Measurements from ENCODE around the gene CDHR1.

- no peak for TF ChIP-seq STAT1 (IDR thresholded peaks at IDR 0.05; ENCODE audit: unreplicated experiment)
- TF ChIP-seq, protein P1, sequence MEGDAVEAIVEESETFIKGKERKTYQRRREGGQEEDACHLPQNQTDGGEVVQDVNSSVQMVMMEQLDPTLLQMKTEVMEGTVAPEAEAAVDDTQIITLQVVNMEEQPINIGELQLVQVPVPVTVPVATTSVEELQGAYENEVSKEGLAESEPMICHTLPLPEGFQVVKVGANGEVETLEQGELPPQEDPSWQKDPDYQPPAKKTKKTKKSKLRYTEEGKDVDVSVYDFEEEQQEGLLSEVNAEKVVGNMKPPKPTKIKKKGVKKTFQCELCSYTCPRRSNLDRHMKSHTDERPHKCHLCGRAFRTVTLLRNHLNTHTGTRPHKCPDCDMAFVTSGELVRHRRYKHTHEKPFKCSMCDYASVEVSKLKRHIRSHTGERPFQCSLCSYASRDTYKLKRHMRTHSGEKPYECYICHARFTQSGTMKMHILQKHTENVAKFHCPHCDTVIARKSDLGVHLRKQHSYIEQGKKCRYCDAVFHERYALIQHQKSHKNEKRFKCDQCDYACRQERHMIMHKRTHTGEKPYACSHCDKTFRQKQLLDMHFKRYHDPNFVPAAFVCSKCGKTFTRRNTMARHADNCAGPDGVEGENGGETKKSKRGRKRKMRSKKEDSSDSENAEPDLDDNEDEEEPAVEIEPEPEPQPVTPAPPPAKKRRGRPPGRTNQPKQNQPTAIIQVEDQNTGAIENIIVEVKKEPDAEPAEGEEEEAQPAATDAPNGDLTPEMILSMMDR (conservative IDR thresholded peaks at IDR 0.05; ENCODE audit: low read depth in 2 of 2), result no peak
- TF ChIP-seq, protein P2, sequence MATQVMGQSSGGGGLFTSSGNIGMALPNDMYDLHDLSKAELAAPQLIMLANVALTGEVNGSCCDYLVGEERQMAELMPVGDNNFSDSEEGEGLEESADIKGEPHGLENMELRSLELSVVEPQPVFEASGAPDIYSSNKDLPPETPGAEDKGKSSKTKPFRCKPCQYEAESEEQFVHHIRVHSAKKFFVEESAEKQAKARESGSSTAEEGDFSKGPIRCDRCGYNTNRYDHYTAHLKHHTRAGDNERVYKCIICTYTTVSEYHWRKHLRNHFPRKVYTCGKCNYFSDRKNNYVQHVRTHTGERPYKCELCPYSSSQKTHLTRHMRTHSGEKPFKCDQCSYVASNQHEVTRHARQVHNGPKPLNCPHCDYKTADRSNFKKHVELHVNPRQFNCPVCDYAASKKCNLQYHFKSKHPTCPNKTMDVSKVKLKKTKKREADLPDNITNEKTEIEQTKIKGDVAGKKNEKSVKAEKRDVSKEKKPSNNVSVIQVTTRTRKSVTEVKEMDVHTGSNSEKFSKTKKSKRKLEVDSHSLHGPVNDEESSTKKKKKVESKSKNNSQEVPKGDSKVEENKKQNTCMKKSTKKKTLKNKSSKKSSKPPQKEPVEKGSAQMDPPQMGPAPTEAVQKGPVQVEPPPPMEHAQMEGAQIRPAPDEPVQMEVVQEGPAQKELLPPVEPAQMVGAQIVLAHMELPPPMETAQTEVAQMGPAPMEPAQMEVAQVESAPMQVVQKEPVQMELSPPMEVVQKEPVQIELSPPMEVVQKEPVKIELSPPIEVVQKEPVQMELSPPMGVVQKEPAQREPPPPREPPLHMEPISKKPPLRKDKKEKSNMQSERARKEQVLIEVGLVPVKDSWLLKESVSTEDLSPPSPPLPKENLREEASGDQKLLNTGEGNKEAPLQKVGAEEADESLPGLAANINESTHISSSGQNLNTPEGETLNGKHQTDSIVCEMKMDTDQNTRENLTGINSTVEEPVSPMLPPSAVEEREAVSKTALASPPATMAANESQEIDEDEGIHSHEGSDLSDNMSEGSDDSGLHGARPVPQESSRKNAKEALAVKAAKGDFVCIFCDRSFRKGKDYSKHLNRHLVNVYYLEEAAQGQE (IDR thresholded peaks at IDR 0.05; ENCODE audit: unreplicated experiment), result no peak
- no peak for TF ChIP-seq JUNB (IDR thresholded peaks at IDR 0.05; ENCODE audit: unreplicated experiment)
- no peak for TF ChIP-seq EZH2phosphoT487 (IDR thresholded peaks at IDR 0.05; ENCODE audit: unreplicated experiment)
Observed at GRCh38 chr10:84184517-84184916, 9.8 kb upstream of the CDHR1 start.

Measured in GM23338 (cell line).